ENCODE measurements around the gene PSD4.
A peak's percentile ranks its signal among the peaks of the same experiment; 100 is the strongest.
"Not testable (repeated sequence)": the region's sequence is repeated elsewhere in the genome, so short reads cannot be mapped to it uniquely, and the experiment has no call there.

PSD4 gene

DNA sequence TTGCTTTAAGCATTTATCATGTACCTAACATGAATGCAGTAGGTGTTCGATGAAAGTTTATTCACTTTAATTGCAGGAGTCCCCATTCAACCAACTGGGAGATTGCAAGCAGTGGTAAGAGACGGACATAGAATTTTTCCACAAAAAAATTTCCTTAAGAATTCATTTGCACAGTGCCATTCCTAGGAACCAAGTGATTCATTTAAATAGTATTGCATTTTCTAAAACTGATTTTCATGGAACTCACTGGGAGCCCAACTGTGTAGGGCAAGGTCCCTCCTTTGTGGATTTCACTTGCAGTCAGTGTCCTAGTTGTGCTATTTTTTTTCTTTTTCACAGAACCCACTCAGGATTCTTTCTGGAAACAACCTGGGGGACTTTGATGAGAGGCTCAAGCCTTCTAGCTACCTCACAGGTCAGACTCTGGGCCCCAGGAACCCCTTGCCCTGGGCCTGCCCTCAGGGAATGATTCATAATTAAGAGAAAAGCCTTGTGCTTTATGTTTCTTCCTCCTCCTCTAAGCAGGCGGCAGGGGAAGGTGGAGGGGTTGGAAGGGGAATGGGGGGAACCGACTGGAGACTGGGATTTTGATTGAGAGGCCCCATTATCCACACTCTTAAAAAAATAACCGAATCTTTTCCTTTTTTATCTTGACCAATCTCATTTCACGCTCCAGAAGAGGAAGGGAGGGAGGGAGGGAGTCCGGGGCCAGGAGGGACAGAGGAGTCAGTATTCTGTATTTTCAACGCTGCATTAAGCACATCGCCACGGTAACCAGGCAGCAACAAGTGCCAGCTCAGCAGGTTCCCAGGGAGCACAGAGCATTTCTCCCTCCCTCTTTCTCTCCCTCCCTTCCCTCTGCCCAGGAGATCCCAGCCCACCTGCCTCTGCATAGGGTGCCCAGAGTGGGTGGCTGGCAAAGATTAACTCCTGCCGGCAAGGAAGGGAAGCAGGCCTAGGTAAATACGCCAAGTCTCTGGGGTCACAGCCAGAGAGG lies 51.8 kb downstream of the PSD4 start:
- DNase-seq, result peak; percentile 32 to 38

GRCh38 chr2:113226462-113226861 lies 52.7 kb downstream of the PSD4 start:
- DNase-seq, result no peak

DNA sequence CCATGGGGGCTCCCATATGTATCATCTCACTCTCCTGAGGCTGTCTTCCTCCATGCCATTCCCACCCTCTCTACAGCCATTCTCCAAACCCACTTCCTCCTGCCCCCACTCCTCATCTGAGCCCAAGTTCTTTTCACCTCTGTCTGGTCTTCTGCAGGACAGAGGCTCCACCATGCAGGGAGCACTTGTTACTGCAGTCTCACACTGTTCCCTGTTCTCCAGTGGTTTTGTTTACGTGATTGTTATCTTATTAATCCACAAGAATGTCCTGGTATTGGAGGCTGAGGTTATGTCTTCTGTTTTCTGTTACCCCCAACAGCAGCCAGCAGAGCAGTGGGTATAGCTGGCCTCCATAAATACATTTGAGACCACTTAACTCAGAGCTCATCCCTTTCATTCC lies 53.5 kb downstream of the PSD4 start:
- DNase-seq, result no peak

DNA sequence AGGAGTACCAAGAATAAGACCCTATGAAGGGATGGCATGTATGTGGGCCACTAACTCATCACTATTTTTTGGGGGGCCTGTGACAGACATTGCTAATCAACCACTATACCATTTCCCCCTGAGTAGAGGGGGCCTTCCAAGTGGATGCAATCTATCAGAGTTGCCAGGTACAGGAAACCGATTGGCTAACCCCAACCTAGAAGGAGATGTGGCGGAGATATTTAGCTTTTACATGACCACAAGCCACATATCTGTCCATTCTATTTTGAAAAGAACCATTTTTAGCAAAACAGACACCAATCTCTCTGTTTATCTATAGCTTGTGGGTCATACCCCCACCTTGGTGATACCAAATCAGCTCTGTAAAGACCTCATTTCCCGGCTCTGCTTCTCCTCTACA lies 53.9 kb downstream of the PSD4 start:
- DNase-seq, result no peak

- DNase-seq, result no peak
Observed at GRCh38 chr2:113228351-113228750, 54.6 kb downstream of the PSD4 start.

DNA sequence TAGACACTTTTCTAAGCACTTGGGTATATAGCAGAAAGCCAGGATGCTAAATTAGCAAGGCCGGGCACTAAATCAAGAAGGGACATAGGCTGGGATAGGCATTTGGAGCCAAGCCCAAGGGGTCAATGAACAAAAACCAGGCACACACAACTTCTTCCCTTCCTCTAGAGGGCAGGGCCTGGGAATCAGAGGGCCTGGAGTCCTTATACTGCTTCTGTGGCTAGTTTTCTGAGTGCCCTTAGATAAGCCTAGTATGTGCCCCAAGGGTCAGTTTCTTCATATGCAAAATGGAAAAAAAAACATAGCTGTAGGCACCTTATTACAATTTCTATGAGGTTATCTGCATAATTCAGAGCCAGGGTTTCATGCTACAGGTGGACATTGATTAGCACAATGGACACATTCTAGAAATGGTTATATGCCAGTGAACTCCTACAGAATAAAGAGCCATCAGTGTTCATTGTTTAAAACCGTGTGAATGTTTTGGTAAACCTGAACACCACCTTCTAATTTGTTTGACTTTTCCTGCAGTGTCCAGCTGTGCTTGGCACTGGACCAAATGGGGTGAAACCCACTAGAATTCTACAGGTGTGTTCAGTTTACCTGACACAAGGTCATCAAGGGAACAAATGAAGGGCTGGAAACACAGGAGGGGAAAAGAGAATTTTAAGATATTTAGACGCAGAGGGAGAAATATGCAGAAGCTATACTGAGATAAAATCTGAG lies 55.4 kb downstream of the PSD4 start:
- DNase-seq, result no peak

DNA sequence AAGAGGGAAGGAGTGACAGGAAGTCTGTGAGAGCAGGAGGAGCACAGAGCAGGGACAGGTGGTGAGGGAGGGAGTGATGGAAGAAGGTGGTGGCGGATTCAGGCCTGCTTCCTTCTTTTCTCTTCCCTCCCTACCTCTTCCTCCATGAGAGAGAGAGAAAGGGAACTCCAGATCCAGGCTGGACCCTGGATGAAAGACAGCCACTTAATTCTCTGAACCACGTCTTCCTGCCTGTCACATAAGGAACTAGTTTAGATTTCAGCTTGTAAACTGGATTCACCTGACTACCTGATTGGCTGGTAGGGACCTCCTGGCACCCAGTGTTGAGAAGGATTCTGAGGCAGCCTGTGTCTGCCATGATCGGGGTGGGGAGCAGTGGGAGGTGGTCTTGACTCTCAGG lies 56.0 kb downstream of the PSD4 start:
- DNase-seq, result no peak

- no peak for DNase-seq
Observed at GRCh38 chr2:113230531-113230930, 56.8 kb downstream of the PSD4 start.

GRCh38 chr2:113231064-113231463 lies 57.3 kb downstream of the PSD4 start:
- DNase-seq, result no peak

DNA sequence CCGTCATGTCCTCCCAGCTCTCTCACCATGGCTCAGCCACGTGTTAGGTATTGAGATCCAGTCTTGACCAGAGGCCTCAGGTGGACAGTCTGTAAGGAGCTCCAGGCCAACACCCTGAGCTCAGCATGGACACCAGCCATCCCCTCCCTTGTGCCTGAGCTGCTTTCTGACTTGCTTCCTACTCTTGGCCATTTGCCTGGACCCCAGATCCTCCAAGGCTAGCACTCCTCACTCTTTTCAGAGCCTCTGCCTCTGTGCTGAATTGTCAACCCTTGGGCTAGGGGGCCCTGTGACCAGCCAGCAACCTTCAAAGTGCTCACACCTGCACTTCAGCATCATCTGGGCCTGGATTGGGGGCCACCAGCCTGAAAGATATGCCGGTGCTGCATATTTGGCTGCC lies 58.4 kb downstream of the PSD4 start:
- no peak for DNase-seq

DNA sequence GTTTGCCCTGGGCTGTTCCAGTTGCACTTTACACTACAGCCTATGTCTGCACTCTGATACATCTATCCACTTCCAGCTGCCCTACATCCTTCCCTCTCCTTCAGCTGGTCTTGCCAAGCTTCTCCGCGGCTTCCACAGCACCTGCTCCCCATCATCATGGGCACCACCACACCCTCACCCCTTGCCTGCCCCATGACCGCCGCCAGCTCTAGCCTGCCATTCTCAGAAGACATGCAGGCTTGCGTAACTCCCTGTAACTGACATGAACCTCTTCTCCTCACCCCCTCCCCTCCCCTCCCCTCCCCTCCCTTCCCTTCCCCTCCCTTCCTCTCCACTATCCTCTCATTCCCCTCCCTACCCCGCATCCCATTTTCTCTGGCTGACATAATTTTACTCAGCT lies 59.0 kb downstream of the PSD4 start:
- DNase-seq, result no peak

DNA sequence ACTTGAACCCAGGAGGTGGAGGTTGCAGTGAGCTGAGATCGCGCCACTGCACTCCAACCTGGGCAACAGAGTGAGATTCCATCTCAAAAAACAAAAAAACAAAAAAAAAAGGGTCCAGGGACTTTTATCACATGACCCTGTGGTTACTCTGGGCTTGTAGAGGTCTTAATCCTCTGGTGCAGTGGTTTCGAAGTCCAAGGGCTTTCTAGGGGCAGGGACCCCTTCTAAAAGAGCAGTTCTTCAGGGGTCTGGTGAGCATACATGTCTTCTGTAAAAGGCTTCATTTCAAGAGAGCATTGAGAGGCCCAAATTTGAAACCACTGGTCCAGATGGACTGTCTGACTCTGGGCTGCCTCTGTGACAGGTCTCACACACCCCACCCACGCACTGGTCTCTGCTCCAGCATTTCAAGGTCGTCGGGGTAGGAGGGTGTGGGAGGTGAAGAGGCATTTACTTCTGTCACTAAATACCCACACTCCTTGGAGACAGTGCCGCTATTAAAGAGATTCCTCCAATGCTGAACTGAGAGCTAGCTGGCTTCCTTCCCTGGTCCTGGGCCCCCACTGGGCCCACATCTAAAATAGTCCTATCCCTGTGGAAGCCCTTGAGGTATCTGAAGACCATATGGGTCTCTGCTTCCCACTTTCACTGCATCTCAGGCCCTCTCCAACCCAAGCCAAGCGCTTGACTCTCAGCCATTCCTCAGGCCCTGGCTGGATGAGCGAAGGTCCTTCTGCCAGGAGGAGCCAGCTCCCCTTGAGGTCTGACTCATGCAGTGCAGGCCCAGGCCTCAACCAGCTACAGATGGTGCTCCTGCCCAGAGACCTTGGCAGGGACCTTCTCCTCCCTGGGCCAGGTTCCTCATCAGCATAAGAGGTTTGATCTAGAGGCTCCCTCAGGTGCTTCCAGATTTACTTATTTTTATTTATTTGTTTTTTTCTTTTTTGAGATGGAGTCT lies 60.1 kb downstream of the PSD4 start:
- DNase-seq, result no peak

- DNase-seq, result no peak
Observed at GRCh38 chr2:113234721-113235346, 61.1 kb downstream of the PSD4 start.

- not testable (repeated sequence) for DNase-seq
Observed at GRCh38 chr2:113235347-113236226, 61.8 kb downstream of the PSD4 start.

DNA sequence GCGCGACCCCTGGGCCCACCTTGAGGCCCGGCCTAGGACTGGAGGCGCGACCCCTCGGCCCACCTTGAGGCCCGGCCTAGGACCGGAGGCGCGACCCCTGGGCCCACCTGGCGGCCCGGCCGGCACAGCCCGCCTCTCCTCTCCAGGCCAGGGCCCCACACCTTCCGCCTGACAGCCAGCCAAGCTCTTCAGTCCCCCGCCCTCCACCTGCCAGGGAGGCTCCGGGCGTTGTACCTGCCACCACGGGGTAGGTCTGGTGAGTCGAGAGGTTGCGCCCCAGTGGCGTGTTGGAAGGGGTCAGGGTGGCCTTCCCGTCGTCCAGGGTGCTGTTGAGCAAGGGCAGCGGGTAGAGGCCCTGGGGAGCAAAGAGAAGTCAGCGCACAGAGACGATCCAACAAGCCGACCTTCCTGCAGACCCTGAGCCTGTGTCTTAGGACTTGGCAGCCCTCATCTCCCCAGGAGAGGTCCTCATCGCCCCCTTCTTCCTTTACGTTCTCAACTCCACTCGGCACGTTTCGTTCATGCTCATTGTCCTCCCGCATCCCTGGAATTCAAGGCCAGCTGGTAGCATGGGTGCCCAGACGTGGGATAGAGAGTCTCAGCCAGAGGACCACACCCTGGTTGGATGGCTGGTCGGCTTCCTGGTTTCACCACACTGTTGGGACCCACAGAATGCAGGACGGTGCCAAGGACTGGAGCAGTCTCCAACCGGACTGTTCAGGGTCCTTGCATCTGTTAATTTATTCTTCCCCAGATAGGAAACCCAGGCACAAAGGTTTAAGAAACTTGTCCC lies 62.8 kb downstream of the PSD4 start:
- no peak for DNase-seq

DNA sequence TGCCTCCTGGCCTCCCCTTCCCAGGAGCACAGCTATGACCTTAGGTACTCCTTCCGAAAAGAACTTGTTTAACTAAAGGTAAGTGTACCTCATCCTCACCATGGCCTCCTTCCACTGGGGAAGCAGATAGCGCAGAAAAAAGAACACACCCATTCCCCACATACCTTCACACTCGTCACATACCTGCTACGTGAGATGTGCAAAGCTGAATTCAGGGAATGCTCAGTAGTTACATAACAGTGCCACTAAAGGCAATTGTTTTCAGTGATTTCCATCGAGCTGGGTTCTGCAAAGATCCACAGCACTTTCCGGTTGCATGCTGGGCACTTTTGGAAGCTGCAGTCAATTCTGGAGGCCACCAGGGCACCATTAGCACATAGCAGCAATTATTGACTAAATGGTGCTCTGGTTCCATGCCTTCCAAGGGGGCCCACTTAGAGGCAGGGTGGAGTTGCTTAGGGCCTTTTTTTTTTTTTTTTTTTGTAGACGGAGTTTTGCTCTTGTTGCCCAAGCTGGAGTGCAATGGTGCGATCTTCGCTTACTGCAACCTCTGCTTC lies 63.9 kb downstream of the PSD4 start:
- no peak for DNase-seq

GRCh38 chr2:113238871-113239839 lies 65.4 kb downstream of the PSD4 start:
- no peak for DNase-seq

DNA sequence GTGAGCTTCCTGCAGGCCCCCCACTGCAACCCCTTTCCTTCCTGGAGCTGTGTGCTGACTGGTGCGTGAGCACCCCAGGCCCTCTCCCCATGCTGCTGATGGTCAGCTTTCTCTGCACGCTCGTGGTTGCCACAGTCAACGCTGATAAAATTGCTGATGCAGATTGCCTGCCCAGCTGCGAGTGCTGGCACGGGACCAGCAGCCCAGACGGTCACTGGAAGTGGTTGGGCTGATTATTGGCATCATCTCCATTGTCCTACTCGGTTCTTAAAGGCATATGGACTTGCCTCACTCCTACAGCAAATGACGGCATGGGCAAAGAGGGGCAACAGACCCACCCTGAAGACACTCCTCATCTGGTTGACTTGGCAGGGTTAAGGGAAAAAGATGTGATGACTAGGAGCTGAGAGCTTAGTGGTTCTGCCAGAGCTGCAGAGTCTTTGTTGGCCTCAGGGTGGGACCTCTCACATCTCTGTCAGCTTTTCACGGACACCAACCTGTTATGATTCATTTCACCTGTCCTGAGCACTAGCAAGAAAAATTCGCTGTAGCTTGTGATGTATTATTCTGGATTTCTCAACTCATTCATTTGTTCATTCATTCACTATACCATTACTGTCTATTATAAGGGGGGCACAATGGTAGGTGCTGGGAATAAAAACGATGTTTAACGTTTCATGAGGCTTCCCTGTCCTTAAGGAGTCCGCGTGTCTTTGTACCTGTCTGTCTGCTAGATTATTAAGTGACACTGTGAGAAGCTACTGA lies 66.6 kb downstream of the PSD4 start:
- no peak for DNase-seq

Measured in NCI-H187 (cell line).